SK-N-SH treated with all-trans-retinoic acid at 6 μM for 48 hours (cell line): ENCODE data around the gene MBOAT7.
"Not testable (repeated sequence)": the region's sequence is repeated elsewhere in the genome, so short reads cannot be mapped to it uniquely, and the experiment has no call there.

Source experiments
- ATAC-seq: fragments of 200-7000 bp; cut with Tn5 transposase; 3 replicates; pipeline ENCODE4 v1.9.1; 2020; ENCODE audit warnings: mild to moderate bottlenecking, moderate library complexity
- ARNTL ChIP-seq: fragments of 450-650 bp; formaldehyde crosslinking; IDR thresholded peaks from 2 replicates; pipeline ENCODE4 v1.5.0; 2020; ENCODE audit warnings: low read depth, mild to moderate bottlenecking, moderate library complexity, borderline replicate concordance
- BACH2 ChIP-seq: fragments of 250-450 bp; sonication (Bioruptor Pico); IDR thresholded peaks from 2 replicates; pipeline ENCODE4 v1.9.0; 2021; ENCODE audit warnings: mild to moderate bottlenecking, borderline replicate concordance
- CREB5 ChIP-seq: fragments of 250-450 bp; sonication (Bioruptor Pico); IDR thresholded peaks from 2 replicates; pipeline ENCODE4 v1.5.1; 2020; ENCODE audit warnings: low read depth, mild to moderate bottlenecking, moderate library complexity
- CSDC2 ChIP-seq: fragments of 250-450 bp; sonication (Bioruptor Pico); IDR thresholded peaks from 2 replicates; pipeline ENCODE4 v1.5.0; 2020; ENCODE audit warnings: mild to moderate bottlenecking, moderate library complexity
- ESRRG ChIP-seq: fragments of 250-450 bp; sonication (Bioruptor Pico); IDR thresholded peaks from 2 replicates; pipeline ENCODE4 v1.6.1; 2021; ENCODE audit warnings: mild to moderate bottlenecking
- ISL1 ChIP-seq: fragments of 250-450 bp; sonication (Bioruptor Pico); IDR thresholded peaks from 2 replicates; pipeline ENCODE4 v2.1.2; 2022; ENCODE audit warnings: mild to moderate bottlenecking, moderate library complexity
- OSR1 ChIP-seq: fragments of 250-450 bp; sonication (Bioruptor Pico); IDR thresholded peaks from 2 replicates; pipeline ENCODE4 v1.8.0; 2022; ENCODE audit warnings: moderate library complexity, mild to moderate bottlenecking, inconsistent platforms
- PATZ1 ChIP-seq: fragments of 250-450 bp; sonication (Bioruptor Pico); IDR thresholded peaks from 2 replicates; pipeline ENCODE4 v1.8.0; 2020; ENCODE audit warnings: mild to moderate bottlenecking, moderate library complexity, borderline replicate concordance
- PPARA ChIP-seq: fragments of 250-450 bp; sonication (Bioruptor Pico); IDR thresholded peaks from 2 replicates; pipeline ENCODE4 v1.5.0; 2020; ENCODE audit warnings: mild to moderate bottlenecking, borderline replicate concordance
- SNAI2 ChIP-seq: fragments of 250-450 bp; sonication (Bioruptor Pico); IDR thresholded peaks from 2 replicates; pipeline ENCODE4 v1.5.0; 2020; ENCODE audit warnings: mild to moderate bottlenecking, moderate library complexity
- TCF4 ChIP-seq: fragments of 250-450 bp; sonication (Bioruptor Pico); IDR thresholded peaks from 2 replicates; pipeline ENCODE4 v1.8.0; 2021; ENCODE audit warnings: mild to moderate bottlenecking, moderate library complexity, borderline replicate concordance
- TOX ChIP-seq: fragments of 250-450 bp; sonication (Bioruptor Pico); IDR thresholded peaks from 2 replicates; pipeline ENCODE4 v1.8.0; 2021; ENCODE audit warnings: mild to moderate bottlenecking, moderate library complexity, borderline replicate concordance
- ZC3H10 ChIP-seq: fragments of 250-450 bp; sonication (Bioruptor Pico); IDR thresholded peaks from 2 replicates; pipeline ENCODE4 v1.5.1; 2021; ENCODE audit warnings: mild to moderate bottlenecking, moderate library complexity
- ZFP3 ChIP-seq: fragments of 250-450 bp; sonication (Bioruptor Pico); IDR thresholded peaks from 2 replicates; pipeline ENCODE4 v1.5.0; 2020; ENCODE audit warnings: mild to moderate bottlenecking, moderate library complexity
- ZFP30 ChIP-seq: fragments of 450-650 bp; formaldehyde crosslinking; IDR thresholded peaks from 2 replicates; pipeline ENCODE4 v1.5.0; 2022; ENCODE audit warnings: mild to moderate bottlenecking, moderate library complexity
- ZNF565 ChIP-seq: fragments of 450-650 bp; formaldehyde crosslinking; conservative IDR thresholded peaks from 2 replicates; pipeline ENCODE4 v1.5.0; 2020; ENCODE audit warnings: low read depth, mild to moderate bottlenecking, moderate library complexity
- ZNF70 ChIP-seq: fragments of 450-650 bp; formaldehyde crosslinking; IDR thresholded peaks from 2 replicates; pipeline ENCODE4 v1.5.0; 2020; ENCODE audit warnings: mild to moderate bottlenecking, moderate library complexity
- ZNF8 ChIP-seq: fragments of 450-650 bp; formaldehyde crosslinking; IDR thresholded peaks from 2 replicates; pipeline ENCODE4 v1.5.0; 2020; ENCODE audit warnings: mild to moderate bottlenecking, moderate library complexity
- TF ChIP-seq, protein P1 (sequence below): fragments of 250-450 bp; sonication (Bioruptor Pico); IDR thresholded peaks from 2 replicates; pipeline ENCODE4 v1.5.0; 2020; ENCODE audit warnings: mild to moderate bottlenecking, moderate library complexity

The MBOAT7 gene

GRCh38 chr19:54230031-54230430, 40.7 kb upstream of the MBOAT7 start:
- ATAC-seq: no peak
- TF ChIP-seq PATZ1 (CRISPR knock-in tag): no peak
- TF ChIP-seq ZFP30 (CRISPR knock-in tag): no peak
- TF ChIP-seq PPARA (CRISPR knock-in tag): no peak
- no peak for TF ChIP-seq ISL1 (CRISPR knock-in tag)
- TF ChIP-seq ZFP3 (CRISPR knock-in tag): no peak
- TF ChIP-seq ESRRG: no peak
- no peak for TF ChIP-seq BACH2 (CRISPR knock-in tag)
- TF ChIP-seq CSDC2 (CRISPR knock-in tag): no peak
- no peak for TF ChIP-seq ZNF565
- TF ChIP-seq ZC3H10 (CRISPR knock-in tag): no peak
- no peak for TF ChIP-seq ARNTL
- no peak for TF ChIP-seq TOX
- TF ChIP-seq TCF4 (CRISPR knock-in tag): no peak
- TF ChIP-seq CREB5 (CRISPR knock-in tag): no peak
- no peak for TF ChIP-seq OSR1 (CRISPR knock-in tag)
- TF ChIP-seq ZNF8 (CRISPR knock-in tag): no peak

GRCh38 chr19:54229146-54229545, 39.8 kb upstream of the MBOAT7 start:
- ATAC-seq: no peak
- no peak for TF ChIP-seq BACH2 (CRISPR knock-in tag)
- no peak for TF ChIP-seq ZNF565
- TF ChIP-seq ZFP3 (CRISPR knock-in tag): no peak
- no peak for TF ChIP-seq CSDC2 (CRISPR knock-in tag)
- TF ChIP-seq ZC3H10 (CRISPR knock-in tag): no peak
- TF ChIP-seq, protein P1, sequence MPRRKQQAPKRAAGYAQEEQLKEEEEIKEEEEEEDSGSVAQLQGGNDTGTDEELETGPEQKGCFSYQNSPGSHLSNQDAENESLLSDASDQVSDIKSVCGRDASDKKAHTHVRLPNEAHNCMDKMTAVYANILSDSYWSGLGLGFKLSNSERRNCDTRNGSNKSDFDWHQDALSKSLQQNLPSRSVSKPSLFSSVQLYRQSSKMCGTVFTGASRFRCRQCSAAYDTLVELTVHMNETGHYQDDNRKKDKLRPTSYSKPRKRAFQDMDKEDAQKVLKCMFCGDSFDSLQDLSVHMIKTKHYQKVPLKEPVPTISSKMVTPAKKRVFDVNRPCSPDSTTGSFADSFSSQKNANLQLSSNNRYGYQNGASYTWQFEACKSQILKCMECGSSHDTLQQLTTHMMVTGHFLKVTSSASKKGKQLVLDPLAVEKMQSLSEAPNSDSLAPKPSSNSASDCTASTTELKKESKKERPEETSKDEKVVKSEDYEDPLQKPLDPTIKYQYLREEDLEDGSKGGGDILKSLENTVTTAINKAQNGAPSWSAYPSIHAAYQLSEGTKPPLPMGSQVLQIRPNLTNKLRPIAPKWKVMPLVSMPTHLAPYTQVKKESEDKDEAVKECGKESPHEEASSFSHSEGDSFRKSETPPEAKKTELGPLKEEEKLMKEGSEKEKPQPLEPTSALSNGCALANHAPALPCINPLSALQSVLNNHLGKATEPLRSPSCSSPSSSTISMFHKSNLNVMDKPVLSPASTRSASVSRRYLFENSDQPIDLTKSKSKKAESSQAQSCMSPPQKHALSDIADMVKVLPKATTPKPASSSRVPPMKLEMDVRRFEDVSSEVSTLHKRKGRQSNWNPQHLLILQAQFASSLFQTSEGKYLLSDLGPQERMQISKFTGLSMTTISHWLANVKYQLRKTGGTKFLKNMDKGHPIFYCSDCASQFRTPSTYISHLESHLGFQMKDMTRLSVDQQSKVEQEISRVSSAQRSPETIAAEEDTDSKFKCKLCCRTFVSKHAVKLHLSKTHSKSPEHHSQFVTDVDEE (CRISPR knock-in tag): no peak
- TF ChIP-seq PATZ1 (CRISPR knock-in tag): no peak
- no peak for TF ChIP-seq SNAI2
- TF ChIP-seq TOX: no peak
- TF ChIP-seq ARNTL: no peak
- no peak for TF ChIP-seq ZNF70
- TF ChIP-seq ZFP30 (CRISPR knock-in tag): no peak

GRCh38 chr19:54224619-54225018, 35.2 kb upstream of the MBOAT7 start:
- ATAC-seq: not testable (repeated sequence)

DNA sequence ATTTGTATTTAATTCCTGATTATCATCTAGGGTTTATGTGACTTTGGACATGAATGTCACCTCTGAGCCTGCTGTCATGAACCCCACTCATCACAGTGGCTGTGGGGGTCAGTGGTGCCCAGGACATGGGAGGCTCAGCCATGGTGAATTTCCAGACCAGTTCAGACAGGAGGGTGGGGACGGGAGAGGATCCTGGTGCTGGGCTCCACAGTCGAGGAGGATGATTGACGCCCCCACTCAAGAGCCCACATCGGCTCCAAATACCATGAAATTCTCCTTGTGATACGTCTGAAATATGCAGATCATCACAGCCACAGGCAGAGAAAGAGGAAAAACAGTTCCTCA, 34.5 kb upstream of the MBOAT7 start:
- peak; percentile 9 for ATAC-seq

- ATAC-seq: peak; percentile 33
Observed at GRCh38 chr19:54223277-54223936, 34.0 kb upstream of the MBOAT7 start.

DNA sequence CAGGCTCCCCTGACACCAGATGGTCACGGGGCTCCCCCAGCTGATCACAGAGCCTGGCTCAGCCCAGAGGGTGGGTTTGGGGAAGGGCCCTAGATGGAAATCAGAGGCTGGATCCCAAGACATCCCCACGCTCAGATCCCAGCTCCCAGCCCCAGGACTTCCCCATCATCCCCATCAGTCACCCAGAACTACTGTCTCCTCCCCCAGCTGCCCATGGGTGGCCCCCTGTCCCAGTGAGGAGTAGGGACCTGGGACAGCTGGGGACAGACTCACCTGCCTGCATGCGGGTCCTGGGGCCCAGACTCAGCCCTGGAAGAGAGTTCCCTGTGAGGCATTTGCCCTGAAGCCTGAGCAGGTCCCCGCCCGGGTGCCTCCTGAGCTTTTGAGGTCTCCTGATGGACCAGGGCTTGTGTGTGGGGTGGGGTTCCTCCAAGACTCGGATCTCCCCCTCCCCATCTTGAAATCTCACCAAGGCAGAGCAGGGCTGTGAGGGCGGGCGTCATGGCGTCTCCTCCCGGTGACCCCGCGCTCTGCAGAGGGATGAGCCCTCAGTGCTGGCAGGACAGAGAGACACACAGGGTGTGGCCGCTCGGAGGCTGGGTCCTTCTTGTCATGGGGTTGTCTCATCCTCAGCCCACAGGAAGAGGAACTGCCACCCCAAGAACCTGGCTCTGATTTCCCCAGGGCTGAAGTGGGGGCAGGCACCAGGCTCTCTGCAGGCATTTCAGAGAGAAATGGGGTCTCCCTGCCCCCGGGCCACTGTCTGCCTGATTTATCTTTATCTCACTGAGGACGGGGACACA, 33.3 kb upstream of the MBOAT7 start, which contains the start of gene LILRB3:
Gene LILRB3, minus strand, starts transcription at position 534 of the 803 bp plus-strand sequence. Its CDS starts 31 bp downstream, at position 503.
- peak; percentile 28 for ATAC-seq

DNA sequence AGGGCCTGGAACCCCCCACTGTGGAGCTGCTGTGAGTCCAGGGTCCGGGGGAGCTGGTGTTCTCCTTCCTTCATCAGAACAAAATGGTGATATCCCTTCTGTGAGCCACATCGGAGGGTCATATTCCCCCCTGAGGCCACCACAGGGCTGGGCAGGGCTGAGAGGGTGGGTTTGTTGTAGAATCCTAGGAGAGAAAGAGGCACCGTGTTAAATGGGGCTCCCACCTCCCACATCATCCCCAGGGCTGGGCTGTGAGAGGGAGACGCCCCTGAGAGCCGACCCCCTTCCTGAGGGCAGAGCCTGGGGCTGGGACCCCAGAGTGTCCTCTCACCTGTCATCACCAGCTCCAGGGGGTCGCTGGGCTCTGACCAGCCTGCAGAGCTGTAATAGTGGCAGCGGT, 32.6 kb upstream of the MBOAT7 start:
- ATAC-seq: not testable (repeated sequence)

GRCh38 chr19:54219702-54220101, 30.3 kb upstream of the MBOAT7 start:
- not testable (repeated sequence) for ATAC-seq
